Suprapubic skin (tissue), 4 donors: Measurements from ENCODE around the gene TNIK. TPM values are rescaled to one million over a fixed set of nuclear protein-coding genes. Genes with fewer than 3 reads are reported as not detected.

Experiments
- DNase-seq, 2 donors: peaks; one replicate each; pipeline ENCODE4 v3.0.0-alpha.2; 2019; ENCODE audit warnings: low spot score in 2 of 2
- H3K27ac ChIP-seq: fragments of 200-600 bp; sonication (generic); one replicate; pipeline ENCODE4 v1.5.1; 2019
- H3K27me3 ChIP-seq: fragments of 200-600 bp; sonication (generic); one replicate; pipeline ENCODE4 v1.5.1; 2019
- H3K36me3 ChIP-seq: fragments of 200-600 bp; sonication (generic); one replicate; pipeline ENCODE4 v1.5.1; 2019
- H3K4me1 ChIP-seq: fragments of 200-600 bp; sonication (generic); one replicate; pipeline ENCODE4 v1.5.1; 2019
- H3K4me3 ChIP-seq: fragments of 200-600 bp; sonication (generic); one replicate; pipeline ENCODE4 v1.5.1; 2019; ENCODE audit warnings: mild to moderate bottlenecking
- H3K9me3 ChIP-seq: fragments of 200-600 bp; sonication (generic); one replicate; pipeline ENCODE4 v1.5.1; 2019
- CTCF ChIP-seq, 2 donors: fragments of 200-600 bp in 1 of 2; fragments of 450-650 bp in 1 of 2; sonication (generic) in 1 of 2; IDR thresholded peaks; one replicate each; pipeline ENCODE4 v1.5.1; 2016 to 2019; ENCODE audit warnings: antibody characterized with exemption in 2 of 2, mild to moderate bottlenecking in 1 of 2, moderate library complexity in 1 of 2
- EP300 ChIP-seq: sonication (generic); formaldehyde crosslinking; IDR thresholded peaks from one replicate; pipeline ENCODE4 v1.6.1; 2017; ENCODE audit warnings: antibody characterized with exemption
- POLR2A ChIP-seq, 2 donors: fragments of 450-650 bp; IDR thresholded peaks; one replicate each; pipeline ENCODE4 v1.6.1; 2017; ENCODE audit warnings: antibody characterized with exemption in 2 of 2, mild to moderate bottlenecking in 2 of 2, moderate library complexity in 2 of 2
- POLR2AphosphoS5 ChIP-seq, 3 donors: sonication (generic); formaldehyde crosslinking; IDR thresholded peaks; one replicate each; pipeline ENCODE4 v1.6.1; 2017; ENCODE audit warnings: antibody characterized with exemption in 3 of 3
- WGBS: methylation state at CpG from one replicate; pipeline ENCODE4 v1.1.5; 2018; 5-methylcytosine and 5-hydroxymethylcytosine counted together
- total RNA-seq, 4 donors: library from RNA; depleted of rRNA; stranded (reverse); fragments of >200 nt; gene quantifications; one replicate each; pipeline ENCODE4 v1.1.0, GENCODE V29; 2016

The TNIK gene
- total RNA-seq, 4 donors from 2014 or later, result 2.0 to 4.3 (median 3.1) TPM

- Histone ChIP-seq H3K9me3 (no peaks in the 10 kb centered on the region), H3K4me3 (no peak overlapping the region), H3K4me1 (no peaks in the 10 kb centered on the region), H3K27ac (no peak overlapping the region), H3K27me3 (no peaks in the 10 kb centered on the region), H3K36me3 (no peaks in the 10 kb centered on the region)
- 81% methylated on average over 4 of the region's 4 CpGs for WGBS
- DNase-seq, result no peak
- TF ChIP-seq POLR2AphosphoS5 (IDR thresholded peaks at IDR 0.05) (no peak), CTCF (IDR thresholded peaks at IDR 0.05) (no peak), POLR2A (IDR thresholded peaks at IDR 0.05) (no peak), EP300 (no peak)
Measured at GRCh38 chr3:171055336-171056178, 404.6 kb downstream of the TNIK start.

GRCh38 chr3:171054921-171055320 is 405.3 kb downstream of the TNIK start:
- no peak overlapping the region for H3K27ac ChIP-seq
- no peaks in the 10 kb centered on the region for H3K36me3 ChIP-seq
- no peak overlapping the region for H3K4me3 ChIP-seq
- no peaks in the 10 kb centered on the region for H3K4me1 ChIP-seq
- TF ChIP-seq CTCF (IDR thresholded peaks at IDR 0.05) (no peak), POLR2AphosphoS5 (IDR thresholded peaks at IDR 0.05) (no peak), EP300 (no peak)
- no peaks in the 10 kb centered on the region for H3K27me3 ChIP-seq
- no peak for DNase-seq
- no peaks in the 10 kb centered on the region for H3K9me3 ChIP-seq

- Histone ChIP-seq H3K4me1 (no peaks in the 10 kb centered on the region), H3K9me3 (no peaks in the 10 kb centered on the region), H3K27me3 (no peaks in the 10 kb centered on the region), H3K27ac (no peak overlapping the region), H3K36me3 (no peaks in the 10 kb centered on the region), H3K4me3 (no peak overlapping the region)
- TF ChIP-seq CTCF (IDR thresholded peaks at IDR 0.05), result no peak
- TF ChIP-seq EP300, result no peak
- no peak for TF ChIP-seq POLR2AphosphoS5 (IDR thresholded peaks at IDR 0.05)
- TF ChIP-seq POLR2A (IDR thresholded peaks at IDR 0.05), result no peak
- 85% methylated on average over 1 of the region's 1 CpG for WGBS
- no peak for DNase-seq
Measured at GRCh38 chr3:171054231-171054630, 406.0 kb downstream of the TNIK start.

- 32% methylated on average over 6 of the region's 6 CpGs for WGBS
- Histone ChIP-seq H3K36me3 (no peaks in the 10 kb centered on the region), H3K4me1 (no peaks in the 10 kb centered on the region), H3K27ac (no peak overlapping the region), H3K27me3 (no peaks in the 10 kb centered on the region), H3K9me3 (no peaks in the 10 kb centered on the region), H3K4me3 (no peak overlapping the region)
- TF ChIP-seq POLR2A (IDR thresholded peaks at IDR 0.05) (no peak), CTCF (IDR thresholded peaks at IDR 0.05) (peak in 1 of 2 donors; percentile 37), EP300 (no peak)
- no peak for DNase-seq
Measured at GRCh38 chr3:171049861-171050444, 410.3 kb downstream of the TNIK start.

DNA sequence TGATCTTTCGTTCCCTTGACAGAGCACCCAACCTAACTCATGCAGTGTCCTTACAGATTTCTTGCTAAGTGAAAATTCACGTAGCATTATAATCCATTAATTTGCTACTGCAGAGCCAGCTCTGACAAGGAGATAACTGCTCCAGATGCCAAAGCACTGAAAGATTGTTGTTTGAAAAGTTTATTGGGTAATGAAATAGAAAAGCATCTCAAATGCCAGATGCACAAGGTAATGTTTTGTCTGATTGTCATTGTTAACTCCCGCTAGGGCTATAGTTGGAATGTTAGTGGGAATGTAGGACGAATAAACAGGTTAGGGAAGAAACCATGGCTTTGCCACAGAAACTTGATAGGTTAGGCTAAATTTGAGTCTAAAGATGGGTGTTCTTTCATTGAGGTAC is 413.4 kb downstream of the TNIK start:
- no peaks in the 10 kb centered on the region for H3K36me3 ChIP-seq
- H3K9me3 ChIP-seq, result no peaks in the 10 kb centered on the region
- TF ChIP-seq EP300, result no peak
- TF ChIP-seq POLR2AphosphoS5 (IDR thresholded peaks at IDR 0.05), result no peak
- no peak for TF ChIP-seq CTCF (IDR thresholded peaks at IDR 0.05)
- no peak for TF ChIP-seq POLR2A (IDR thresholded peaks at IDR 0.05)
- no peak overlapping the region for H3K4me3 ChIP-seq
- H3K27me3 ChIP-seq, result no peaks in the 10 kb centered on the region
- H3K4me1 ChIP-seq, result no peaks in the 10 kb centered on the region
- no peak for DNase-seq
- WGBS, result 86% methylated on average over 4 of the region's 4 CpGs
- H3K27ac ChIP-seq, result no peak overlapping the region
